CD8-positive, alpha-beta memory T cell (primary cell): ENCODE measurements around the gene CCR4. TPM values are rescaled to one million over a fixed set of nuclear protein-coding genes. Genes with fewer than 3 reads are reported as not detected.
"Not testable (repeated sequence)": the region's sequence is repeated elsewhere in the genome, so short reads cannot be mapped to it uniquely, and the experiment has no call there.

Experiments
- CTCF ChIA-PET: fragments of 350-600 bp; sonication (Branson Sonifier 250); formaldehyde crosslinking; loops from one replicate; lab custom pipeline; 2021; ENCODE audit warnings: antibody characterized with exemption; lab: Charles Lee
- POLR2A ChIA-PET: fragments of 350-600 bp; sonication (Branson Sonifier 250); formaldehyde crosslinking; loops from one replicate; lab custom pipeline; 2021; ENCODE audit warnings: antibody characterized with exemption; lab: Charles Lee
- DNase-seq, 5 donors: peaks; one replicate each; pipeline versions ENCODE4 v3.0.0 to v3.0.0-alpha.2; 2020 to 2022; ENCODE audit warnings: mixed read lengths in 1 of 5
- H3K27ac ChIP-seq: one replicate; pipeline ENCODE4 v1.7.0; 2013; ENCODE audit warnings: low read depth, mild to moderate bottlenecking, low read length, moderate library complexity
- H3K27me3 ChIP-seq: 2 replicates; pipeline ENCODE4 v1.7.0; 2013; ENCODE audit warnings: low read length, mild to moderate bottlenecking; ENCODE audit not compliant: insufficient read depth, poor library complexity, severe bottlenecking
- H3K36me3 ChIP-seq: 2 replicates; pipeline ENCODE4 v1.7.0; 2013; ENCODE audit warnings: mild to moderate bottlenecking, low read length, moderate library complexity; ENCODE audit not compliant: insufficient read depth
- H3K4me1 ChIP-seq: 2 replicates; pipeline ENCODE4 v1.7.0; 2013; ENCODE audit warnings: mild to moderate bottlenecking, low read length, moderate library complexity; ENCODE audit not compliant: insufficient read depth
- H3K4me3 ChIP-seq: 2 replicates; pipeline ENCODE4 v1.7.0; 2013; ENCODE audit warnings: mild to moderate bottlenecking, low read length
- H3K9me3 ChIP-seq: 2 replicates; pipeline ENCODE4 v1.7.0; 2013; ENCODE audit warnings: mild to moderate bottlenecking, low read length
- H3K27ac Mint-ChIP-seq, 8 donors: one replicate each; pipeline ENCODE4 v1.8.0; 2020 to 2021; ENCODE audit warnings: mixed read lengths in 8 of 8, mild to moderate bottlenecking in 6 of 8, inconsistent platforms in 3 of 8, moderate library complexity in 3 of 8
- H3K27me3 Mint-ChIP-seq, 2 donors: one replicate each; pipeline ENCODE4 v1.8.0; 2020 to 2021; ENCODE audit warnings: mixed read lengths in 2 of 2, mild to moderate bottlenecking in 1 of 2, moderate library complexity in 1 of 2
- H3K36me3 Mint-ChIP-seq, 3 donors: one replicate each; pipeline ENCODE4 v1.8.0; 2020 to 2021; ENCODE audit warnings: mixed read lengths in 3 of 3, inconsistent platforms in 1 of 3, mild to moderate bottlenecking in 1 of 3
- H3K4me1 Mint-ChIP-seq, 3 donors: one replicate each; pipeline ENCODE4 v1.8.0; 2020 to 2021; ENCODE audit warnings: mixed read lengths in 3 of 3, inconsistent platforms in 1 of 3, mild to moderate bottlenecking in 1 of 3
- H3K4me3 Mint-ChIP-seq, 7 donors: one replicate each; pipeline ENCODE4 v1.8.0; 2020 to 2021; ENCODE audit warnings: mixed read lengths in 7 of 7, mild to moderate bottlenecking in 6 of 7, moderate library complexity in 4 of 7, inconsistent platforms in 2 of 7
- H3K9me3 Mint-ChIP-seq, 5 donors: one replicate each; pipeline ENCODE4 v1.8.0; 2020 to 2022; ENCODE audit warnings: mixed read lengths in 5 of 5, mild to moderate bottlenecking in 3 of 5, moderate library complexity in 2 of 5, inconsistent platforms in 1 of 5
- polyA plus RNA-seq: library from polyadenylated mRNA; unstranded; fragments of 300-500 nt; fragmentation: Illumina TruSeq; gene quantifications from one replicate; pipeline ENCODE4 v1.2.3, GENCODE V29; 2021
- total RNA-seq, 2 experiments: library from RNA; stranded (reverse); gene quantifications; one replicate each; pipeline ENCODE4 v1.2.3, GENCODE V29; 2021

CCR4 gene
- 100 to 1,000 TPM; 113 TPM for total RNA-seq
- 10.0 TPM for polyA plus RNA-seq

GRCh38 chr3:32951410-32951811, at the start of gene CCR4:
TSS of gene CCR4 (plus strand) at chr3:32951644. CDS start at chr3:32953423, 1,779 bp downstream.
- peak in 4 of 5 donors; percentile 31 to 67 (median 39) for DNase-seq
- CTCF ChIA-PET = interaction anchor here (1.0 to 5.6 kb wide), 3 partner anchors 79 to 121 kb away, joined by 3 to 125 read pairs (median 5); no protein-coding TSS in a partner anchor
- H3K36me3 Mint-ChIP-seq = peaks cover 0 to 27% (median 9%) of the 10 kb centered on the region in 3 donors

GRCh38 chr3:32902887-32903371, 48.5 kb upstream of the CCR4 start:
- H3K36me3 ChIP-seq, POLR2A ChIA-PET, H3K9me3 ChIP-seq, H3K27me3 ChIP-seq, H3K4me1 Mint-ChIP-seq, H3K4me3 ChIP-seq, H3K4me1 ChIP-seq, H3K27ac Mint-ChIP-seq, H3K36me3 Mint-ChIP-seq, H3K27ac ChIP-seq, H3K9me3 Mint-ChIP-seq: not testable (repeated sequence)
- Mint-ChIP-seq H3K4me3 (peak overlapping the region; percentile 41 to 87 (median 63)), H3K27me3 (peaks cover 0 to 29% of the 10 kb centered on the region in 2 donors)
- CTCF ChIA-PET = interaction anchor here (0.7 to 1.5 kb wide), 2 partner anchors 12 to 19 kb away, joined by 3 read pairs; no protein-coding TSS in a partner anchor
- DNase-seq = peak in 2 of 5 donors; percentile 3 to 52

More at GRCh38 chr3:32951410-32951811, at the start of gene CCR4:
- Mint-ChIP-seq H3K9me3 (no peaks in the 10 kb centered on the region), H3K27ac (peak within 1 kb of the TSS; percentile 71 to 96 (median 86)), H3K27me3 (no peaks in the 10 kb centered on the region), H3K4me1 (peaks cover 36 to 73% (median 66%) of the 10 kb centered on the region in 3 donors), H3K4me3 (peak within 1 kb of the TSS; percentile 81 to 97 (median 90))
- H3K27me3 ChIP-seq = no peaks in the 10 kb centered on the region
- peak within 1 kb of the TSS; percentile 29 for H3K4me3 ChIP-seq
- peaks cover 21% of the 10 kb centered on the region for H3K4me1 ChIP-seq
- H3K9me3 ChIP-seq = no peaks in the 10 kb centered on the region
- POLR2A ChIA-PET = no interaction called here
- no peaks in the 10 kb centered on the region for H3K36me3 ChIP-seq
- no peak within 1 kb of the TSS for H3K27ac ChIP-seq

GRCh38 chr3:32903953-32904352, 47.5 kb upstream of the CCR4 start:
- H3K4me3 Mint-ChIP-seq = peak overlapping the region in 2 of 7 donors; percentile 19 to 35
- POLR2A ChIA-PET = no interaction called here
- H3K9me3 Mint-ChIP-seq = no peaks in the 10 kb centered on the region
- H3K36me3 Mint-ChIP-seq = no peaks in the 10 kb centered on the region
- Histone ChIP-seq H3K9me3 (no peaks in the 10 kb centered on the region), H3K27ac (no peak overlapping the region), H3K27me3 (no peaks in the 10 kb centered on the region), H3K4me1 (no peaks in the 10 kb centered on the region), H3K4me3 (no peak overlapping the region), H3K36me3 (no peaks in the 10 kb centered on the region)
- no peak for DNase-seq
- no peak overlapping the region for H3K27ac Mint-ChIP-seq
- peaks cover 2 to 7% (median 5%) of the 10 kb centered on the region in 3 donors for H3K4me1 Mint-ChIP-seq
- CTCF ChIA-PET = no interaction called here
- peaks cover 0 to 22% of the 10 kb centered on the region in 2 donors for H3K27me3 Mint-ChIP-seq

GRCh38 chr3:32909999-32910398, 41.4 kb upstream of the CCR4 start:
- no peak overlapping the region for H3K27ac Mint-ChIP-seq
- CTCF ChIA-PET = no interaction called here

GRCh38 chr3:32910954-32911353, 40.5 kb upstream of the CCR4 start:
- H3K4me1 Mint-ChIP-seq = peaks cover 4 to 8% (median 7%) of the 10 kb centered on the region in 3 donors
- Histone ChIP-seq H3K27ac (no peak overlapping the region), H3K4me3 (no peak overlapping the region), H3K27me3 (no peaks in the 10 kb centered on the region), H3K4me1 (peaks cover 3% of the 10 kb centered on the region), H3K36me3 (no peaks in the 10 kb centered on the region), H3K9me3 (no peaks in the 10 kb centered on the region)
- H3K27ac Mint-ChIP-seq = no peak overlapping the region
- H3K27me3 Mint-ChIP-seq = no peaks in the 10 kb centered on the region
- H3K36me3 Mint-ChIP-seq = peaks cover 0 to 4% (median 1%) of the 10 kb centered on the region in 3 donors
- CTCF ChIA-PET = no interaction called here
- DNase-seq = no peak
- no peak overlapping the region for H3K4me3 Mint-ChIP-seq
- H3K9me3 Mint-ChIP-seq = no peaks in the 10 kb centered on the region
- POLR2A ChIA-PET = no interaction called here

More at GRCh38 chr3:32909999-32910398, 41.4 kb upstream of the CCR4 start:
- H3K36me3 ChIP-seq = no peaks in the 10 kb centered on the region
- no peaks in the 10 kb centered on the region for H3K27me3 ChIP-seq
- no peak overlapping the region for H3K27ac ChIP-seq
- no peaks in the 10 kb centered on the region for H3K27me3 Mint-ChIP-seq
- peaks cover 4 to 8% (median 7%) of the 10 kb centered on the region in 3 donors for H3K4me1 Mint-ChIP-seq
- H3K4me3 Mint-ChIP-seq = no peak overlapping the region
- H3K9me3 ChIP-seq = no peaks in the 10 kb centered on the region
- no peaks in the 10 kb centered on the region for H3K9me3 Mint-ChIP-seq
- no peak for DNase-seq
- peaks cover 3% of the 10 kb centered on the region for H3K4me1 ChIP-seq
- peaks cover 0 to 4% (median 1%) of the 10 kb centered on the region in 3 donors for H3K36me3 Mint-ChIP-seq
- POLR2A ChIA-PET = no interaction called here
- no peak overlapping the region for H3K4me3 ChIP-seq

DNA sequence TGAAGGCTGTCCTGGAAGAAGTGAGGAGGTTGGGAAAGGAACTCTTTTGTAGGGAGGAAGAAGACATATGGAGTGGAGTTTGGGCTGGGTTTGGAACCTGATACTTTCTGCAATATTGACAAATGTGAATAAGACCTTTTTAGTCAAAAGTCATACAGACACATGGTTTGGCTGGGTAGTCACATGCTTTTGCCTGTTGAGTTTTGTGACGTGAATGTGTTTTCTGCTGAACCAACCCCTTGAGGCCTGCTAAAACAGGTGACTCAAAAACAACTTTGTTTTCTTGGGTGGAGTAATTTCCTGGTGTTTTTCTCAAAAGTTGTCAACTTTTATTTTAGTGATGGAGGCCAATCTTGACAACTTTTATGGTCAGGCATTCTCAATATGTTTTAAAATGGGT, 39.4 kb upstream of the CCR4 start:
- Mint-ChIP-seq H3K36me3 (peaks cover 0 to 4% (median 1%) of the 10 kb centered on the region in 3 donors), H3K9me3 (peaks cover 0 to 5% (median 4%) of the 10 kb centered on the region in 5 donors), H3K27ac (peak overlapping the region in 4 of 8 donors; percentile 30 to 59 (median 36)), H3K4me1 (peaks cover 4 to 8% (median 7%) of the 10 kb centered on the region in 3 donors), H3K4me3 (no peak overlapping the region), H3K27me3 (no peaks in the 10 kb centered on the region)
- POLR2A ChIA-PET = no interaction called here
- H3K36me3 ChIP-seq = no peaks in the 10 kb centered on the region
- H3K4me3 ChIP-seq = no peak overlapping the region
- no peak for DNase-seq
- CTCF ChIA-PET = no interaction called here
- no peaks in the 10 kb centered on the region for H3K9me3 ChIP-seq
- no peaks in the 10 kb centered on the region for H3K27me3 ChIP-seq
- H3K27ac ChIP-seq = no peak overlapping the region
- H3K4me1 ChIP-seq = peaks cover 3% of the 10 kb centered on the region

- Mint-ChIP-seq H3K4me1 (peaks cover 4 to 8% (median 7%) of the 10 kb centered on the region in 3 donors), H3K4me3 (peak overlapping the region in 1 of 7 donors; percentile 32)
- POLR2A ChIA-PET = no interaction called here
These were observed 37.5 kb upstream of the CCR4 start for GRCh38 chr3:32913790-32914446.

DNA sequence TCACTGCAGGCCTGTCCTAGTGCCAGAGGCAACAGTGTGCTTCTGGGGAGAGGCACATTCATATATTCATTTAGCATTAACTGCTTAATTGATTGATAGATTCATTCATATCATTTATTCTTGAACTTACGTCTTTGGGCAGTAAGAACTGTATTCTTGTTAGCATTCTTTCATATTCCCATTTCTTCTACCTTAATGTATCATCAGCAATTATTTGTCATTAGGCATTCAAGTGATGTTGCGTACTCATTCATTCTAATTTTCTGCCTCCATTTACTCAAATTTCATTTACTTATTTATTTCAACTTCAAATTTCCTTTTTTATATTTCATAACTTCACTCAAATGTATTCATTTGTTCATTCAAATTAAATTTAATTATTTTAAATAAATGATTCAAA, 31.5 kb upstream of the CCR4 start:
- no peaks in the 10 kb centered on the region for H3K4me1 Mint-ChIP-seq
- CTCF ChIA-PET = no interaction called here
- POLR2A ChIA-PET = no interaction called here
- no peaks in the 10 kb centered on the region for H3K36me3 ChIP-seq
- peaks cover 3 to 9% (median 5%) of the 10 kb centered on the region in 5 donors for H3K9me3 Mint-ChIP-seq
- no peak for DNase-seq
- no peaks in the 10 kb centered on the region for H3K27me3 ChIP-seq
- H3K4me3 Mint-ChIP-seq = no peak overlapping the region
- H3K36me3 Mint-ChIP-seq = no peaks in the 10 kb centered on the region
- H3K9me3 ChIP-seq = no peaks in the 10 kb centered on the region
- no peak overlapping the region for H3K27ac ChIP-seq
- no peak overlapping the region for H3K4me3 ChIP-seq
- peaks cover 2 to 4% of the 10 kb centered on the region in 2 donors for H3K27me3 Mint-ChIP-seq
- no peaks in the 10 kb centered on the region for H3K4me1 ChIP-seq
- H3K27ac Mint-ChIP-seq = no peak overlapping the region

More at GRCh38 chr3:32913790-32914446, 37.5 kb upstream of the CCR4 start:
- peaks cover 3% of the 10 kb centered on the region for H3K4me1 ChIP-seq
- no peaks in the 10 kb centered on the region for H3K27me3 ChIP-seq
- H3K36me3 ChIP-seq = no peaks in the 10 kb centered on the region
- CTCF ChIA-PET = no interaction called here
- Mint-ChIP-seq H3K27ac (peak overlapping the region in 2 of 8 donors; percentile 1 to 29), H3K9me3 (peaks cover 3 to 9% (median 5%) of the 10 kb centered on the region in 5 donors), H3K27me3 (no peaks in the 10 kb centered on the region), H3K36me3 (peaks cover 0 to 4% (median 1%) of the 10 kb centered on the region in 3 donors)
- no peaks in the 10 kb centered on the region for H3K9me3 ChIP-seq
- no peak overlapping the region for H3K4me3 ChIP-seq
- no peak overlapping the region for H3K27ac ChIP-seq
- no peak for DNase-seq
